ENCODE measurements around the gene CEP85. TPM values are rescaled to one million over a fixed set of nuclear protein-coding genes. Genes with fewer than 3 reads are reported as not detected.

The CEP85 gene
- total and polyA plus RNA-seq, 9 of the 15 experiments (the other 6 are each of a cell fraction or from before 2014, with no cell fraction given): 42.1 to 140 (median 92.6) TPM

DNA sequence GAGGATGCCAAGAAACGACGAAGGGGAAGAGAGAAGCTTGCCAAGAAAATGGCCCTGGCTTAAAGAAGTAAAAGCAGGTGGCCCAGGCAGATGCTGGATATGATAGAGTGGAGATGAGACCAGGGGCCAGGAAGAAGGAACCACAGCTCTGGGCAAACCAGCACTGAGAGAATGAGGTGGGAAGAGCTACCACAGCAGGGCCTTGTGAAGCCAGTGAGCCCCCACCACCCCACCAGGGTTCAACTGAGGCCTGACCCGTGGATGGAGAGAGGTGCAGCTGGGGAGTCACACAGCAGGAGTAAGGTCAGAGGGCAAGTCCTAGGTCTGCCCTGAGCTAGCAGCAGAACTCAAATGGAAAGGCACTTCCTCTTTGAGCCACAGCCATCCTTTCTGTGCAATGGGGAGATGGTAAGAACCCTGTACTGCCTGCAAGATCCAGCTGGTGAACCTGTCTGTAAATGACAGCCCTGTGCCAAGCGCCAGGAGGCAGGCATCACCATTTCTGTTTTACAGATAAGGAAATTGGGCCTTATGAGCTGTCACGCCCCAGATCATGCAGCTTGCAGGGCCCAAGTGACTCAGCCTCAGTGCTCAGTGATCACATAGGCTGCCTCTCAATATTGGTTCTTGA, 54.4 kb downstream of the CEP85 start (continued):
- TF ChIP-seq ADNP (tag; IDR thresholded peaks at IDR 0.05): no peak
- no peak for TF ChIP-seq MAFK (IDR thresholded peaks at IDR 0.05; ENCODE audit: low read length)
- no peak for TF ChIP-seq YBX1 (IDR thresholded peaks at IDR 0.05)
- peak; percentile 87 for TF ChIP-seq ZNF592 (IDR thresholded peaks at IDR 0.05)
- no peak for TF ChIP-seq SLC30A9 (CRISPR knock-in tag; IDR thresholded peaks at IDR 0.05)
- no peak for TF ChIP-seq CCAR2 (IDR thresholded peaks at IDR 0.05; ENCODE audit: low read depth, low read length)
- no peak for TF ChIP-seq HNRNPUL1 (IDR thresholded peaks at IDR 0.05; ENCODE audit: low read length)
- no peak for TF ChIP-seq HMG20A (CRISPR knock-in tag; conservative IDR thresholded peaks at IDR 0.05)
- no peak; the same call in 1 of the 2 replicates for TF ChIP-seq CBFA2T2 (conservative IDR thresholded peaks at IDR 0.05)
- no peak for TF ChIP-seq E2F3 (CRISPR knock-in tag; IDR thresholded peaks at IDR 0.05)
- TF ChIP-seq SAFB2 (IDR thresholded peaks at IDR 0.05; ENCODE audit: borderline replicate concordance, low read depth, low read length, severe bottlenecking): no peak
- TF ChIP-seq ZNF184 (CRISPR knock-in tag; IDR thresholded peaks at IDR 0.05): no peak
- peak; percentile 78; the same call in 1 of the 2 replicates for TF ChIP-seq OTX1 (CRISPR knock-in tag; IDR thresholded peaks at IDR 0.05)
- TF ChIP-seq, protein P1, sequence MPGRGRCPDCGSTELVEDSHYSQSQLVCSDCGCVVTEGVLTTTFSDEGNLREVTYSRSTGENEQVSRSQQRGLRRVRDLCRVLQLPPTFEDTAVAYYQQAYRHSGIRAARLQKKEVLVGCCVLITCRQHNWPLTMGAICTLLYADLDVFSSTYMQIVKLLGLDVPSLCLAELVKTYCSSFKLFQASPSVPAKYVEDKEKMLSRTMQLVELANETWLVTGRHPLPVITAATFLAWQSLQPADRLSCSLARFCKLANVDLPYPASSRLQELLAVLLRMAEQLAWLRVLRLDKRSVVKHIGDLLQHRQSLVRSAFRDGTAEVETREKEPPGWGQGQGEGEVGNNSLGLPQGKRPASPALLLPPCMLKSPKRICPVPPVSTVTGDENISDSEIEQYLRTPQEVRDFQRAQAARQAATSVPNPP (IDR thresholded peaks at IDR 0.05; ENCODE audit: borderline replicate concordance, insufficient read depth, insufficient read length): no peak
- TF ChIP-seq PHF20 (IDR thresholded peaks at IDR 0.05; ENCODE audit: partially characterized antibody): no peak

Data from K562 (cell line).